Measurements from ENCODE around the gene ETNK2.

DNA sequence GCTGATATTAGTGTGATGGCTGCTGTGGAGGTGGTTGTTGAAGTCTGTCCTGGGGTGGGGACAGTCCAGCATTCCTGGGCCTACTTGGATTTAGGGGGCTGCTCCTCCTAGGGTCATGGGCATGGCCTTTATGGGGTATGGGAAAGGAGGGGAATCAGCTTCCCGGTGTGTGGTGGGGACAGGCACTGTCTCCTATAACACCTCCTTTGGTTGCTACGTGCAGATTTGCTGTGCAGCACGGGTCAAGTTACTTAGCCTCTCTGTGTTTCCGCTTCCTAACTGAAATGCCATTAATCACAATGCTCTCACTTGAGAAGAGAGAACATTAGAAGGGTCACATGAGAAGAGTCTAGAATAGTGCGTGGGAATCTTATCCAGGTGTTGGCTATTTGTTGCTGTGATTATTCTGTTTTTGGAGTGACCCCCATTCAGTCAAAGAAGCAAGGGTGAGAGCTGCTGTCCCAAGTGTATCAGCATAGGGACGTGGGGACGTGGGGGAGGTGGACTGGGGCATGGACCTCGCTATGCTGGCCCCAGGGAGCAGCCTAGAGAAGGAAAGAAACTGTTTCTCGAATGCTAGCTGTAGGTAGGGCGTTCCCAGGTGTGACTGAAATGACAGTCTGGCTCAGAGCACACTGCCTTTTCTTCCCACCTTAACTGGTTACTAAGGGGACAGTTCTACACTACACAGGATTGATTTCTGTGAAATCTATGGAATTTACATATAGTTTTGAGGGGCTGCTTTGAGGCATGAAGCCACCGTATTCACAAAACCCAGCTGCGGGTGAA lies 59.0 kb downstream of the ETNK2 start:
- TF ChIP-seq, protein P1, sequence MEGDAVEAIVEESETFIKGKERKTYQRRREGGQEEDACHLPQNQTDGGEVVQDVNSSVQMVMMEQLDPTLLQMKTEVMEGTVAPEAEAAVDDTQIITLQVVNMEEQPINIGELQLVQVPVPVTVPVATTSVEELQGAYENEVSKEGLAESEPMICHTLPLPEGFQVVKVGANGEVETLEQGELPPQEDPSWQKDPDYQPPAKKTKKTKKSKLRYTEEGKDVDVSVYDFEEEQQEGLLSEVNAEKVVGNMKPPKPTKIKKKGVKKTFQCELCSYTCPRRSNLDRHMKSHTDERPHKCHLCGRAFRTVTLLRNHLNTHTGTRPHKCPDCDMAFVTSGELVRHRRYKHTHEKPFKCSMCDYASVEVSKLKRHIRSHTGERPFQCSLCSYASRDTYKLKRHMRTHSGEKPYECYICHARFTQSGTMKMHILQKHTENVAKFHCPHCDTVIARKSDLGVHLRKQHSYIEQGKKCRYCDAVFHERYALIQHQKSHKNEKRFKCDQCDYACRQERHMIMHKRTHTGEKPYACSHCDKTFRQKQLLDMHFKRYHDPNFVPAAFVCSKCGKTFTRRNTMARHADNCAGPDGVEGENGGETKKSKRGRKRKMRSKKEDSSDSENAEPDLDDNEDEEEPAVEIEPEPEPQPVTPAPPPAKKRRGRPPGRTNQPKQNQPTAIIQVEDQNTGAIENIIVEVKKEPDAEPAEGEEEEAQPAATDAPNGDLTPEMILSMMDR (IDR thresholded peaks at IDR 0.05): no peak
- TF ChIP-seq POLR2A (IDR thresholded peaks at IDR 0.05): no peak

Data from uterus (tissue), 2 donors.